Mesendoderm (in vitro differentiated cells): ENCODE data around the gene WDR33.

Experiments used
- DNase-seq: peaks from one replicate; pipeline ENCODE4 v3.0.0; 2013
- H2AK5ac ChIP-seq: 2 replicates; pipeline ENCODE4 v1.6.1; 2013; ENCODE audit warnings: low read length, inconsistent platforms
- H2BK120ac ChIP-seq: 2 replicates; pipeline ENCODE4 v1.6.1; 2013; ENCODE audit warnings: low read depth, mild to moderate bottlenecking, low read length, moderate library complexity, mixed read lengths
- H2BK15ac ChIP-seq: replicated peaks from 2 replicates; pipeline ENCODE4 v1.6.1; 2013; ENCODE audit warnings: low read depth, mild to moderate bottlenecking, moderate library complexity
- H2BK5ac ChIP-seq: 2 replicates; pipeline ENCODE4 v1.6.1; 2013; ENCODE audit warnings: low read length, inconsistent platforms
- H3K18ac ChIP-seq: 2 replicates; pipeline ENCODE4 v1.6.1; 2013; ENCODE audit warnings: mild to moderate bottlenecking, low read length, mixed read lengths
- H3K23ac ChIP-seq: one replicate; pipeline ENCODE4 v1.6.1; 2013; ENCODE audit warnings: low read length
- H3K27ac ChIP-seq: 2 replicates; pipeline ENCODE4 v1.5.1; 2013; ENCODE audit warnings: low read depth, mild to moderate bottlenecking, inconsistent platforms, low read length, moderate library complexity
- H3K27me3 ChIP-seq: 2 replicates; pipeline ENCODE4 v1.6.1; 2013; ENCODE audit warnings: low read length, control low read depth, mild to moderate bottlenecking, inconsistent platforms; ENCODE audit not compliant: insufficient read depth, poor library complexity
- H3K36me3 ChIP-seq: 2 replicates; pipeline ENCODE4 v1.6.1; 2013; ENCODE audit warnings: low read length, inconsistent platforms; ENCODE audit not compliant: control insufficient read depth, insufficient read depth
- H3K4ac ChIP-seq: one replicate; pipeline ENCODE4 v1.6.1; 2013; ENCODE audit warnings: low read depth, mild to moderate bottlenecking, low read length, moderate library complexity
- H3K4me1 ChIP-seq: 2 replicates; pipeline ENCODE4 v1.6.1; 2013; ENCODE audit warnings: low read depth, low read length, inconsistent platforms; ENCODE audit not compliant: control insufficient read depth
- H3K4me2 ChIP-seq: 2 replicates; pipeline ENCODE4 v1.6.1; 2013; ENCODE audit warnings: low read length
- H3K4me3 ChIP-seq: 2 replicates; pipeline ENCODE4 v1.5.1; 2013; ENCODE audit warnings: mild to moderate bottlenecking, low read length
- H3K56ac ChIP-seq: one replicate; pipeline ENCODE4 v1.6.1; 2013; ENCODE audit warnings: low read length
- H3K79me1 ChIP-seq: 2 replicates; pipeline ENCODE4 v1.6.1; 2013; ENCODE audit warnings: low read length, inconsistent platforms
- H3K79me2 ChIP-seq: 2 replicates; pipeline ENCODE4 v1.6.1; 2013; ENCODE audit warnings: mild to moderate bottlenecking, low read length; ENCODE audit not compliant: control insufficient read depth, insufficient read depth
- H3K9ac ChIP-seq: 2 replicates; pipeline ENCODE4 v1.6.1; 2013; ENCODE audit warnings: low read length, inconsistent platforms
- H4K5ac ChIP-seq: one replicate; pipeline ENCODE4 v1.6.1; 2013; ENCODE audit warnings: low read length
- H4K8ac ChIP-seq: one replicate; pipeline ENCODE4 v1.6.1; 2013; ENCODE audit warnings: low read depth, mild to moderate bottlenecking, control low read depth, low read length, moderate library complexity
- WGBS: extraction: QIAGEN DNeasy Blood & Tissue Kit; methylation state at CpG from one replicate; pipeline ENCODE4 v1.1.7; 2013; ENCODE audit warnings: low lambda C conversion rate, missing lambda C conversion rate; ENCODE audit not compliant: insufficient coverage; ENCODE audit errors: extremely low coverage; 5-methylcytosine and 5-hydroxymethylcytosine counted together

WDR33 gene

GRCh38 chr2:127721311-127721977, 89.5 kb downstream of the WDR33 start:
- Histone ChIP-seq H3K79me2 (no peaks in the 10 kb centered on the region), H2BK15ac (no peak overlapping the region), H2AK5ac (no peak overlapping the region), H3K27me3 (no peaks in the 10 kb centered on the region), H3K4ac (no peak overlapping the region), H2BK5ac (no peak overlapping the region), H3K36me3 (peaks cover 1% of the 10 kb centered on the region), H3K9ac (no peak overlapping the region), H3K79me1 (no peaks in the 10 kb centered on the region), H4K8ac (no peak overlapping the region), H3K23ac (no peak overlapping the region), H3K18ac (no peak overlapping the region), H3K4me1 (no peaks in the 10 kb centered on the region), H3K27ac (no peak overlapping the region), H4K5ac (no peak overlapping the region), H3K4me3 (no peak overlapping the region), H3K56ac (no peak overlapping the region), H3K4me2 (no peak overlapping the region), H2BK120ac (no peak overlapping the region)
- DNase-seq = no peak
- WGBS = no CpG with 5 or more reads among the region's 6 CpGs

GRCh38 chr2:127719301-127720218, 91.4 kb downstream of the WDR33 start:
- H2BK15ac ChIP-seq = no peak overlapping the region
- no peak overlapping the region for H2AK5ac ChIP-seq
- H3K56ac ChIP-seq = no peak overlapping the region
- no peak overlapping the region for H3K27ac ChIP-seq
- no peak overlapping the region for H4K8ac ChIP-seq
- no peaks in the 10 kb centered on the region for H3K79me2 ChIP-seq
- no peak overlapping the region for H3K18ac ChIP-seq
- H3K27me3 ChIP-seq = no peaks in the 10 kb centered on the region
- DNase-seq = no peak
- H2BK120ac ChIP-seq = no peak overlapping the region
- H3K4me1 ChIP-seq = no peaks in the 10 kb centered on the region
- no peak overlapping the region for H3K9ac ChIP-seq
- peaks cover 5% of the 10 kb centered on the region for H3K36me3 ChIP-seq
- H3K4me2 ChIP-seq = no peak overlapping the region
- H3K23ac ChIP-seq = no peak overlapping the region
- no peak overlapping the region for H4K5ac ChIP-seq
- no peak overlapping the region for H3K4ac ChIP-seq
- no peak overlapping the region for H3K4me3 ChIP-seq
- H2BK5ac ChIP-seq = no peak overlapping the region
- H3K79me1 ChIP-seq = no peaks in the 10 kb centered on the region
- WGBS = no CpG with 5 or more reads among the region's 13 CpGs

GRCh38 chr2:127718271-127718670, 92.7 kb downstream of the WDR33 start:
- no peak overlapping the region for H2BK15ac ChIP-seq

GRCh38 chr2:127715778-127716449, 95.1 kb downstream of the WDR33 start:
- Histone ChIP-seq H4K5ac (no peak overlapping the region), H3K4me2 (no peak overlapping the region), H3K23ac (no peak overlapping the region), H3K79me2 (no peaks in the 10 kb centered on the region), H3K27me3 (no peaks in the 10 kb centered on the region), H3K56ac (no peak overlapping the region), H3K79me1 (peaks cover 1% of the 10 kb centered on the region), H2AK5ac (no peak overlapping the region), H3K27ac (no peak overlapping the region), H4K8ac (no peak overlapping the region), H3K36me3 (peaks cover 8% of the 10 kb centered on the region), H3K18ac (no peak overlapping the region), H3K4me3 (no peak overlapping the region), H2BK5ac (no peak overlapping the region), H2BK120ac (no peak overlapping the region), H3K4ac (no peak overlapping the region), H3K9ac (no peak overlapping the region), H2BK15ac (no peak overlapping the region), H3K4me1 (no peaks in the 10 kb centered on the region)
- no peak for DNase-seq
- WGBS = no CpG with 5 or more reads among the region's 14 CpGs

More at GRCh38 chr2:127718271-127718670, 92.7 kb downstream of the WDR33 start:
- Histone ChIP-seq H3K23ac (no peak overlapping the region), H4K5ac (no peak overlapping the region), H2BK5ac (no peak overlapping the region), H3K4ac (no peak overlapping the region), H2AK5ac (no peak overlapping the region), H2BK120ac (no peak overlapping the region), H3K79me1 (peaks cover 1% of the 10 kb centered on the region), H3K79me2 (no peaks in the 10 kb centered on the region), H3K4me3 (no peak overlapping the region), H3K36me3 (peaks cover 8% of the 10 kb centered on the region), H3K27me3 (no peaks in the 10 kb centered on the region), H4K8ac (no peak overlapping the region), H3K9ac (no peak overlapping the region), H3K4me1 (no peaks in the 10 kb centered on the region), H3K18ac (no peak overlapping the region), H3K27ac (no peak overlapping the region), H3K56ac (no peak overlapping the region), H3K4me2 (no peak overlapping the region)
- DNase-seq = no peak
- no CpG with 5 or more reads among the region's 4 CpGs for WGBS

GRCh38 chr2:127713562-127713961, 97.4 kb downstream of the WDR33 start:
- H3K27ac ChIP-seq = no peak overlapping the region
- no peak overlapping the region for H2BK15ac ChIP-seq
- H4K5ac ChIP-seq = no peak overlapping the region
- H3K9ac ChIP-seq = no peak overlapping the region
- H3K36me3 ChIP-seq = peaks cover 14% of the 10 kb centered on the region
- H2BK5ac ChIP-seq = no peak overlapping the region
- no peak overlapping the region for H3K23ac ChIP-seq
- H3K4me2 ChIP-seq = no peak overlapping the region
- H3K79me1 ChIP-seq = peaks cover 1% of the 10 kb centered on the region
- no peak overlapping the region for H2BK120ac ChIP-seq
- no peaks in the 10 kb centered on the region for H3K79me2 ChIP-seq
- WGBS = no CpG with 5 or more reads among the region's 25 CpGs
- H3K27me3 ChIP-seq = no peaks in the 10 kb centered on the region
- DNase-seq = no peak
- no peak overlapping the region for H3K4me3 ChIP-seq
- H3K4ac ChIP-seq = no peak overlapping the region
- no peak overlapping the region for H3K18ac ChIP-seq
- H4K8ac ChIP-seq = no peak overlapping the region
- H2AK5ac ChIP-seq = no peak overlapping the region
- H3K4me1 ChIP-seq = no peaks in the 10 kb centered on the region
- no peak overlapping the region for H3K56ac ChIP-seq
